BLaER1 treated with 17β-estradiol and CSF1 and Interleukin-3, amounts not matched to agents 10 nM and 100 nM (cell line): ENCODE measurements around the gene ACTN3.
"Not testable (repeated sequence)": the region's sequence is repeated elsewhere in the genome, so short reads cannot be mapped to it uniquely, and the experiment has no call there.

Source experiments
- H3K27ac ChIP-seq, 11 experiments: shearing (Covaris generic); formaldehyde crosslinking; 2 replicates each; pipeline ENCODE4 v1.8.1; 2022
- H3K27me3 ChIP-seq, 11 experiments: shearing (Covaris generic); formaldehyde crosslinking; 2 replicates each; pipeline ENCODE4 v1.8.1; 2022
- H3K36me3 ChIP-seq, 11 experiments: shearing (Covaris generic); formaldehyde crosslinking; 2 replicates each; pipeline ENCODE4 v1.8.1; 2022
- H3K4me1 ChIP-seq, 10 experiments: shearing (Covaris generic); formaldehyde crosslinking; 2 replicates each; pipeline ENCODE4 v1.8.1; 2022
- H3K4me2 ChIP-seq, 11 experiments: shearing (Covaris generic); formaldehyde crosslinking; 2 replicates each; pipeline ENCODE4 v1.8.1; 2022
- H3K4me3 ChIP-seq, 10 experiments: shearing (Covaris generic); formaldehyde crosslinking; 2 replicates each; pipeline ENCODE4 v1.8.1; 2022
- H3K9ac ChIP-seq, 11 experiments: shearing (Covaris generic); formaldehyde crosslinking; 2 replicates each; pipeline ENCODE4 v1.8.1; 2022
- H3K9me3 ChIP-seq, 11 experiments: shearing (Covaris generic); formaldehyde crosslinking; replicated peaks in 1 of 11; 2 replicates each; pipeline ENCODE4 v1.8.1; 2022
- H4K20me1 ChIP-seq, 11 experiments: shearing (Covaris generic); formaldehyde crosslinking; 2 replicates each; pipeline ENCODE4 v1.8.1; 2022
- Cebpa-rat ChIP-seq, 11 experiments: shearing (Covaris generic); IDR thresholded peaks; 2 replicates each; pipeline ENCODE4 v1.8.1; 2022

Gene ACTN3

DNA sequence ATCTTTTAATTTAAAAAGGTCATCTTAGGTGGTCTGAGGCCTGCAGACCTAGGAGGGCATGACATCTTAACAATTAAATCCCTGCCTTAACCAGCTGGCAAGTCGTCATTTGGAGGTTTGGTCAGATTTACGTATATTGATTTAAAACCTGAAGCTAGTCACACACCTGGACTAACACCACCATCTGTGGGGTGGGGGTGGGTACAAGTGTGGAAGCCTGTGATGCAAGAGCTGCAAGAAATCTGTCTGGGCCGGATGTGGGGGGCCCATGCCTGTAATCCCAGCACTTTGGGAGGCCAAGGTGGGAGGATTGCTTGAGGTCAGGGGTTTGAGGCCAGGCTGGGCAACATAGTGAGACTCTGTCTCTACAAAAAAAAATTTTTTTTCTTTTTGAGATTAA is 34.6 kb downstream of the ACTN3 start:
- no peak for TF ChIP-seq Cebpa-rat (IDR thresholded peaks at IDR 0.05)
- H3K27me3 ChIP-seq, result no peaks in the 10 kb centered on the region
- no peaks in the 10 kb centered on the region; a peak in 1 of 20 replicates for H3K4me1 ChIP-seq
- no peaks in the 10 kb centered on the region for H3K36me3 ChIP-seq
- H3K4me3 ChIP-seq, result no peak overlapping the region
- no peaks in the 10 kb centered on the region for H4K20me1 ChIP-seq
- H3K27ac ChIP-seq, result no peak overlapping the region
- peaks cover 18 to 24% (median 22%) of the 10 kb centered on the region in 11 experiments for H3K9me3 ChIP-seq
- no peak overlapping the region for H3K4me2 ChIP-seq
- H3K9ac ChIP-seq, result no peak overlapping the region

DNA sequence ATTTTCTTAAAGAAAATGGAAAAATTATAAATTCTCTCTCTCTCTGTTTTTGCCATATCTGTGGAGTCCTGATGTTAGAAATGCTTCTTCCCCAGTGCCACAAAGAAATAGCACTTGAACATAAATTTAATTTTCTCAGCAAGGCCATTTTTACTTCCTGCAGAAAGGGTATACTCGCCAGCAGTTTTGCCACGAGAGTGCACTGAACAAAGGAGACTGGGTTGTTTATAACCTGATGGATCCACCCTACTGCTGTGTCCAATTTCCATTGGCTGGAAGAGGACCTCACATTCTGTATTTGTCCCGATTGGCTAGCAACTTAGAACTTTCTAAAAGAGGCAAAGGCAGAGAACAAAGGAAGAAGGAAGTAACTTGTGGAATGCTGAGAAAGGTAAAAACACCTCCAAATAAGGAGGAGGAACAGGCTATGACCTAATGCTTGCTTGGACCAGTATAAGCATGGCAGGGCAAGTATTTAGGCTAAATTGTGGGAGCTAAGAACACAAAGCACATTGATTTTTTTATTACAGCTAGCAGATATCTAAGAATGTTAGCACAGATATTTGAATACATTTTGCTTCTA is 36.0 kb downstream of the ACTN3 start:
- H3K27me3 ChIP-seq, H4K20me1 ChIP-seq, H3K4me1 ChIP-seq, H3K9ac ChIP-seq, H3K36me3 ChIP-seq, H3K4me3 ChIP-seq, H3K4me2 ChIP-seq, H3K27ac ChIP-seq: not testable (repeated sequence)
- peaks cover 18 to 28% (median 24%) of the 10 kb centered on the region in 11 experiments for H3K9me3 ChIP-seq

DNA sequence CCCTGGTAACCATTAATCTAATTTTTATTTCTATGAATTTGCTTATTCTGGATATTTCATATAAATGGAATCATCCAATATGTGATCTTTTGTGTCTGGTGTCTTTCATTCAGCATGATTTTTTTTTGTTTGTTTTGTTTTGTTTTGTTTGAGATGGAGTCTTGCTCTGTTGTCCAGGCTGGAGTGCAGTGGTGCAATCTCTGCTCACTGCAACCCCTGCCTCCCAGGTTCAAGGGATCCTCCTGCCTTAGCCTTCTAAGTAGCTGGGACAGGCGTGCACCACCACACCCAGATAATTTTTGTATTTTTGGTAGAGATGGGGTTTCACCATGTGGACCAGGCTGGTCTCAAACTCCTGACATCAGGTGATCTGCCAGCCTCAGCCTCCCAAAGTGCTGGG is 38.7 kb downstream of the ACTN3 start:
- not testable (repeated sequence) for H3K27me3 ChIP-seq, H3K9ac ChIP-seq, H4K20me1 ChIP-seq, H3K4me1 ChIP-seq, H3K27ac ChIP-seq, H3K4me3 ChIP-seq, H3K4me2 ChIP-seq, H3K36me3 ChIP-seq
- H3K9me3 ChIP-seq, result peaks cover 22 to 45% (median 33%) of the 10 kb centered on the region in 11 experiments

DNA sequence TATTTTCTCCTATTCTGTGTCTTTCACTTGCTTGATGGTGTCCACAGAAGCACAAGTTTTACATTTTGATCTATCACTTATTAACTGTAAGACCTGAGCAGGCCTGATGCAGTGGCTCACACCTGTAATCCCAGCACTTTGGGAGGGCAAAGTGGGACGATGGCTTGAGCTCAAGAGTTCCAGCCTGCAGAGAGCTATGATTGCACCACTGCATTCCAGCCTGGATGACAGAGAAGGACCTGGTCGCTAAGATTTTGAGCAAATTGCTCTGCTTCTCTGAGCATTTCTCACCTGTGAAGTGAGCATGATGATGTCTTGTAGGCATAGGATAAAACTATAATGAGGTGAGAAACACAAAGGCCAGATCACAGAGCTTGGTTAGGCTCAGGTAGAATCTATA is 39.4 kb downstream of the ACTN3 start:
- Histone ChIP-seq H3K27me3 (no peaks in the 10 kb centered on the region), H3K27ac (no peak overlapping the region), H3K4me3 (no peak overlapping the region), H4K20me1 (no peaks in the 10 kb centered on the region), H3K4me1 (peaks cover 0 to 9% (median 5%) of the 10 kb centered on the region in 10 experiments; a peak in 12 of 20 replicates), H3K36me3 (no peaks in the 10 kb centered on the region), H3K9me3 (peaks cover 24 to 52% (median 35%) of the 10 kb centered on the region in 11 experiments), H3K4me2 (no peak overlapping the region), H3K9ac (no peak overlapping the region)
- TF ChIP-seq Cebpa-rat (IDR thresholded peaks at IDR 0.05), result no peak

DNA sequence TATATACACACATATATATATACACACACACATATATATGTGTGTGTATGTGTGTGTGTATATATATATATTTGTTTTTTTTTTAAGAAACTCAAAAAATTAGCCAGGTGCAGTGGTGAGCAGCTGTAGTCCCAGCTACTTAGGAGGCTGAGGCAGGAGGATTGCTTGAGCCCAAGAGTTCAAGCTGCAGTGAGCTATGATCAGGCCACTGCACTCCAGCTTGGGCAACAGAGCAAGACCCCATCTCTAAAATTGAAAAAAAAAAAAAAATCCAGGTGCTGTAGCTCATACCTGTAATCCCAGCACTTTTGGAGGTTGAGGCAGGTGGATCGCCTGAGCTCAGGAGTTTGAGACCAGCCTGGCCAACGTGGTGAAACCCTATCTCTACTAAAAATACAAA is 42.6 kb downstream of the ACTN3 start:
- not testable (repeated sequence) for H3K36me3 ChIP-seq, H4K20me1 ChIP-seq, H3K27ac ChIP-seq, H3K4me2 ChIP-seq, H3K27me3 ChIP-seq, H3K9ac ChIP-seq, H3K4me3 ChIP-seq
- peaks cover 18 to 38% (median 33%) of the 10 kb centered on the region in 10 experiments for H3K4me1 ChIP-seq
- peaks cover 0 to 32% (median 17%) of the 10 kb centered on the region in 11 experiments; a peak in 18 of 22 replicates for H3K9me3 ChIP-seq

DNA sequence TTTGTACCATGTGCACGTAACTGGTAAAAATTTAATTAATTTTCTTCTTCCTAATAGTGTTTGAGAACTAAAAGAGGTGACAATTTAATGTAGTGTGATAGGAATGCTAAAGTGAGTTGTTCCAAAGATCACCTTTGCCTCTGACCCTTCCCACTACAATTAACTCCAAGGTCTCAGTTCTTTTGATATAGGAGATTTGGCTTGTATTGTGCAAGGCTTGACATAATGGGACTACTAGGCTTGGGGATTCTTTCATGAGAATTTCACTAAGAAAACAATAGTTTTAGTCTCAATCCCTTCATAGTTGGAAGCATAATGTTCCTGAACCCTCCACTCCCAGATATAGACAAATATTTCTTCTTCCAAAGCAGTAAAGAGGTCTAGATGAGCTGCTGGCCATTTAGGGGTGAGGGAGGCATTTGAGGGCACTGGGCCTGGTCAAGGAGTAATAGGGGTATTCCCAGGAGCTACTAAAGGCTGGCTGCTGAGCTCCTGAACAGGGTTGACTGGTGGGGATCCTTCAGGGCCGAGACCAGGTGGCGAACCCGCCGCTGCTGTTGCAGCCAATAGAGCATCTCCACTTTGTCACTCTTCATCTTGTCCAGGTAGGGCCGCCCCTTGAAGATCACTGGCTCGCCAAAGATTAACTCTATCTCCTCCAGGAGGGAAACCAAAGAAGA is 43.4 kb downstream of the ACTN3 start:
- H3K4me1 ChIP-seq, result peaks cover 26 to 46% (median 41%) of the 10 kb centered on the region in 10 experiments
- H3K36me3 ChIP-seq, result no peaks in the 10 kb centered on the region
- H3K9ac ChIP-seq, result no peak overlapping the region
- H4K20me1 ChIP-seq, result peaks cover 0 to 8% (median 0%) of the 10 kb centered on the region in 11 experiments; a peak in 2 of 22 replicates
- no peak overlapping the region for H3K4me3 ChIP-seq
- no peak overlapping the region for H3K27ac ChIP-seq
- TF ChIP-seq Cebpa-rat (IDR thresholded peaks at IDR 0.05), result no peak
- peak overlapping the region in 2 of 11 experiments; percentile 93 to 98; a peak in 5 of 22 replicates for H3K4me2 ChIP-seq
- H3K9me3 ChIP-seq, result peaks cover 0 to 32% (median 17%) of the 10 kb centered on the region in 11 experiments; a peak in 18 of 22 replicates
- H3K27me3 ChIP-seq, result no peaks in the 10 kb centered on the region

DNA sequence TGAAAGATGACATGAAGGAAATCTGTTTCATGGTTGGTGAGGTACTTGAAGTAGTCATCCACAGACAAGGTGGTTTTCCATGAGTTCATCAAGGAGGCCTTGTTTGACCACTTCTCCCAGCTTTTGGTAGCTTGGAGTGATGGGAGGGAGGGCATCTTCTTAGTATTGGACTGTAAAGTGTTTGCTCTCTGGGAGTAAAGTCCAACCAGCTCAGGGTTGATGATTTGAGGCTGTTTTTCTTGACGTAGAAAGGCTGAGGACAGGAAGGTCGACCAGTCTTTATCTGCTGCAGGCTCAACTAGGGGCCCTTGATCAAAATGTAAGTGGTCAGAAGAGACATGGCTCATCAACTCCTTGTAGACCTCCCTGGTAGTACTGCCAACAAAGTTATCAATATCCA is 44.5 kb downstream of the ACTN3 start:
- no peak for TF ChIP-seq Cebpa-rat (IDR thresholded peaks at IDR 0.05)
- Histone ChIP-seq H3K4me1 (peaks cover 36 to 57% (median 52%) of the 10 kb centered on the region in 10 experiments), H3K9me3 (peaks cover 0 to 31% (median 17%) of the 10 kb centered on the region in 11 experiments; a peak in 18 of 22 replicates), H3K27ac (no peak overlapping the region), H3K9ac (no peak overlapping the region), H3K36me3 (no peaks in the 10 kb centered on the region), H4K20me1 (peaks cover 0 to 16% (median 6%) of the 10 kb centered on the region in 11 experiments; a peak in 6 of 22 replicates), H3K27me3 (no peaks in the 10 kb centered on the region), H3K4me2 (peak overlapping the region in 8 of 11 experiments; percentile 90 to 98 (median 94); a peak in 12 of 22 replicates), H3K4me3 (no peak overlapping the region)

DNA sequence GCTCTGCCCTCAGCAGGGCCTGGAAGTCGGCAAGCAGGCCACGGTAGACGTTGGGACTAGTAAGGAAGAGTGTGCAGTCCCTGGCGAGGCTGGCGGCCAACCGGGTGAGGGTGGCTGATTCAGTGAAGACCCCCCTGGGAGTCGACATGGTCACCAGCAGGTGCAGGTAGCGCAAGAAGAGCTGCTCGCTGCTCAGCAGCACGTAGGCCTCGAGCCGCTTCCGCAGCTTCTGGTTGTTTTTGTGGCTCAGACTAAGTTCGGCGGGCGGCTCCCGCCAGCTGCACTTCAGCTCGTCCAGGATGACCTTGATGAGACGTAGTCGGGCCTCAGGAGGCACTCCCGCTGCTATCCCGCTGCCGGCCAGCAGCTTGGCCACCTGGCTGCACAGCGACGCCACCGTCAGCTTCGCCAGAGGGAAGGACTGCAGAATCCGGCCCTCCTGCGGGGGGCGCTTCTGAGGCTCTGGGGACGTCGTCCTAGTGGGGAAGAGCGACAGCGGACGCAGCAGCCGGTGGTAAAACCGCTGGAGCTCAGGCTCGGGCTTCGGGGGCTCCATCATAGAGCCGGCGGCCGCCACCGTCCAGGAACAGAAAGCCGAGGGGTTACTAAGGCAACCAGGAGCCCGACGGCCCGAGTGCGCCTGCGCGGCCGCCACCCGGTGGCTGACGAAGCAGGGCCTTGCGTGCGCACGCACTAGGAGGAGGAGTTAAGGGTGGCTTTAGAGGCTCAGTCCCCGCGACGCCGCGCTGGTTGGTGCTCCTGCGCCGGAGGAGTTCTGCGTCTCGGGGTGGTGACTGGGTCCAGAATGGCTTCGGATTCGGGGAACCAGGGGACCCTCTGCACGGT is 46.0 kb downstream of the ACTN3 start, which contains the start of the genes CCDC87 and CCS:
Gene CCDC87 (minus strand): TSS at position 607 of the 846 bp plus-strand sequence. CDS start 48 bp downstream, at position 559.
Gene CCS (plus strand): TSS at position 729 of the 846 bp plus-strand sequence. CDS start 77 bp downstream, at position 806.
- peak within 1 kb of the TSS; percentile 72 to 92 (median 85) for H3K9ac ChIP-seq
- H4K20me1 ChIP-seq, result peaks cover 0 to 16% (median 6%) of the 10 kb centered on the region in 11 experiments; a peak in 6 of 22 replicates
- H3K9me3 ChIP-seq, result peaks cover 0 to 29% (median 17%) of the 10 kb centered on the region in 11 experiments; a peak in 17 of 22 replicates
- TF ChIP-seq Cebpa-rat (IDR thresholded peaks at IDR 0.05), result no peak
- peak within 1 kb of the TSS; percentile 70 to 89 (median 79) for H3K27ac ChIP-seq
- H3K27me3 ChIP-seq, result no peaks in the 10 kb centered on the region
- H3K36me3 ChIP-seq, result peaks cover 0 to 4% (median 0%) of the 10 kb centered on the region in 11 experiments; a peak in 3 of 22 replicates
- H3K4me1 ChIP-seq, result peaks cover 45 to 66% (median 60%) of the 10 kb centered on the region in 10 experiments
- peak within 1 kb of the TSS; percentile 90 to 99 (median 95) for H3K4me2 ChIP-seq
- H3K4me3 ChIP-seq, result peak within 1 kb of the TSS; percentile 61 to 79 (median 71)

DNA sequence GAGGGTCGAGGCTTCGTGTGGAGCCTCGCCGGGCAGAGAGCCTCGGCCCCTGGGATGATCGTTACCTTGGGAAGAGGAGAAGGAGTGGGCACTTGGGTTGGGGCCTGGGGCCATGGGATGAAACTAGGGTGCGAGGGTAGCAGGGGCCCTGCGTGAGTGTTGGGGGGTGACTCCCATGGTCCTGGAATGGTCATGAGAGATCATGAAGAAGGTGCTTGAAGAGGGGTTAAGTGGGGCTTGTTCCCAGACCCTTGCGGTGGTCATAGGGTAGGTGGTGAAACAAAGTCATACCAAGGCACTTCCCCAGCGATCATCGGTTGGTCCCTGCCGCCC is 46.6 kb downstream of the ACTN3 start:
- peak overlapping the region; percentile 72 to 92 (median 85) for H3K9ac ChIP-seq
- H3K4me3 ChIP-seq, result peak overlapping the region; percentile 61 to 79 (median 71)
- H3K27ac ChIP-seq, result peak overlapping the region; percentile 70 to 89 (median 79)
- H3K4me1 ChIP-seq, result peaks cover 45 to 66% (median 60%) of the 10 kb centered on the region in 10 experiments
- H3K27me3 ChIP-seq, result no peaks in the 10 kb centered on the region
- H3K4me2 ChIP-seq, result peak overlapping the region; percentile 90 to 99 (median 95)
- peaks cover 0 to 4% (median 0%) of the 10 kb centered on the region in 11 experiments; a peak in 3 of 22 replicates for H3K36me3 ChIP-seq
- TF ChIP-seq Cebpa-rat (IDR thresholded peaks at IDR 0.05), result no peak
- peaks cover 0 to 16% (median 6%) of the 10 kb centered on the region in 11 experiments; a peak in 6 of 22 replicates for H4K20me1 ChIP-seq
- H3K9me3 ChIP-seq, result peaks cover 0 to 29% (median 17%) of the 10 kb centered on the region in 11 experiments; a peak in 17 of 22 replicates
